ENCODE measurements around the gene WDSUB1.

WDSUB1 gene

DNA sequence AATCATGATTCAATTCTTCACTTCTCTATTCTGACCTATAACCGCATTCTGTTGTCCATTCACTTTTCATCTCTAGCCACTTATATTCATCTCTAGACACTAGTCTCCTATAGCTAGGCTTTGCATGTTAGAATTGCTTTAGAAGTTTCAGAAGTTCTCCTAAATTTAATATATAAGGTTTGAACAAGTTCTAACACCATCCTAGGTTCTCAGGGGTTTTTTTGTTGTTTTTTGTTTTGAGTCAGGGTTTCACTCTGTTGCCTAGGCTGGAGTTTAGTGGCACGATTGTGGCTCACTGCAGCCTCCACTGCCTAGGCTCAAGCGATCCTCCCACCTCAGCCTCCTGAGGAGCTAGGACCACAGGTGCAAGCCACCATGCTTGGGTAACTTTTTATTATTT, 19.9 kb downstream of the WDSUB1 start:
- in situ Hi-C loops (cut with HindIII; ENCODE audit: low sequenced_read_pairs), result no loop called here

DNA sequence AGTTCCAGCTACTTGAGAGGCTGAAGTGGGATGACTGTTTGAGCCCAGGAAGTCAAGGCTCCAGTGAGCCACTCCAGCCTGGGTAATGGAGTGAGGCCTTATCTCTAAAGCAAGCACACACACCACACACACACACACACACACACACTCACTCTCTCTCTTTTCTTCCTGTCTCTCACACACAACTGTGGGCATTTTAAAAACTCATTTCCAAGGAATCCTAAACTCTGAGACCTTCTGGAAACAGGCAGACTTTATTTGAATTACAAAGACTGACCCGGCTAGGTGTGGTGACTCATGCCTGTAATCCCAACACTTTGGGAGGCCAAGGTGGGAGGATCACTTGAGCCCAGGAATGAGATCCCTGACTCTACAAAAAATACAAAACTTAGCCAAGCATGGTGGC, 21.3 kb downstream of the WDSUB1 start:
- in situ Hi-C loops (cut with HindIII; ENCODE audit: low sequenced_read_pairs), result no loop called here

DNA sequence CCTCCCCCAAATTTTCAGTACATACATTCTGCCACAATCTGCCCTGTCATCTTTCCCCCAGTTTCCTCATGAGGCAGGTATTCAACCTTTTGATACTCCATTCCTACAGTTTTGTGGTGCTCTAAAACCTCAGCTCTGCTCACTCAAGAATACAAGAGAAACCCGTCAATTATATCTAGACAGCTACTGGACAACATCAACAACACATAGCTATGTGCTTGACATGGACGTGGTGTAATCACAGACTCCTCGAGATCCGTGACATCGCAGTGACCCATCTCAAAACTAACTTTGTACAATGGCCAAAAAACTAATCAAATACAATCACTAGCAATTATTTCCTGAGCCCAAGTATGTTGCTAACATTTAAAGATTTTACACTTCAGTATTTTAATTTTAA, 23.6 kb downstream of the WDSUB1 start:
- in situ Hi-C loops (cut with HindIII; ENCODE audit: low sequenced_read_pairs), result no loop called here

DNA sequence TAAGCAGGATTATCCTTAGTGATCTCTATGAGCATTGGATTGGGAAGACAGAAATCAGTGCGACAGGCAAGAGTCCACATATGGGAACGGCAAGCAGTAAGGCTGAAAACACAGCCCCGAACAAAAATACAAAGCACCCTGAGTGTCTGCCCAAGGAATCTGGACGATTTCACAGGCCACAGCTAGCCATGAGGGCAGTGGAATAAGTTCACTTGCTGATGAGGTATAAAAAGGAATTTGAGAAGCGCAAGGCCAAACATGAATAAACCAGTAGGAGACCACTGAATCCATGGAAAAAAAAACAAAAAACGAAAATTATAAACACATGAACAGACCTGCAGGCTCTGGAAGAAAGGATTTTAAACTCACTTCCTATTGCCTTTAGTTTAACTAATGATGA, 24.3 kb downstream of the WDSUB1 start:
- in situ Hi-C loops (cut with HindIII; ENCODE audit: low sequenced_read_pairs), result no loop called here

DNA sequence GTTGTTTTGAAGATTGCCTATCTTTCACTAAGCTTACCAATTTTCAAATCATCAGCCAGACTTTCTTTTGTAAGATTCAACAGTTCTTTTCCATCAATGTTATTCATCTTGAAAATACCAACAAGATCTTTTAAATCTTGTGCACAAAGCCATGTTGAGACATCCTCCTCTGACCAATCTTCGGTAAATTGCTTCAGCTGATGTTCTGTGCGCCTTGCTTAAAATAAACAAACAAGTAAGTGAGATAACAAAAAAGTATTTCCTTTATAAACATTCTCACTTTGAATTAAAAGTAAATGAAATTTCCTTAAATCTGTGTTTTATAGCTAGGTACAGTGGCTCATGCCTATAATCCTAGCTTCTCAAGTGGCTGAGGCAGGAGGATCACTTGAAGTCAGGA, 30.3 kb downstream of the WDSUB1 start:
- in situ Hi-C loops (cut with HindIII; ENCODE audit: low sequenced_read_pairs), result no loop called here

DNA sequence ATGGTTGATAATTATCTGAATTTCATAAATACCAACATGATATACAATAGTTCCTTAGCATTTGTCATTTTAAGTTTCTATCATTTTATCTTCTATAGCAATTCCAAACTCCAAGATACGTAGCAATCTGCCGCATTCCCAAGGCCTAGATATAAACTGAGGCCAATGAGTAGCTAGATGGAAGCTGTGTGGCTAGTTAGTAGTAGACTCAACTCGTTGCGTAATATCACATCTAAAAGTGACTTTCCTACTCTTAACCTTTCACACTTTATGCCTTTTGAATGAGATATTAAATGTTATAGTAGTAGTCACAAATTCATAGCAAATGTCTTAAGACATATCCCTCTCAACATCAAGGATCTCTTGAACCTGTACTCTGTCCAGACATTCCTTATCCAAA, 33.6 kb downstream of the WDSUB1 start:
- in situ Hi-C loops (cut with HindIII; ENCODE audit: low sequenced_read_pairs), result no loop called here

DNA sequence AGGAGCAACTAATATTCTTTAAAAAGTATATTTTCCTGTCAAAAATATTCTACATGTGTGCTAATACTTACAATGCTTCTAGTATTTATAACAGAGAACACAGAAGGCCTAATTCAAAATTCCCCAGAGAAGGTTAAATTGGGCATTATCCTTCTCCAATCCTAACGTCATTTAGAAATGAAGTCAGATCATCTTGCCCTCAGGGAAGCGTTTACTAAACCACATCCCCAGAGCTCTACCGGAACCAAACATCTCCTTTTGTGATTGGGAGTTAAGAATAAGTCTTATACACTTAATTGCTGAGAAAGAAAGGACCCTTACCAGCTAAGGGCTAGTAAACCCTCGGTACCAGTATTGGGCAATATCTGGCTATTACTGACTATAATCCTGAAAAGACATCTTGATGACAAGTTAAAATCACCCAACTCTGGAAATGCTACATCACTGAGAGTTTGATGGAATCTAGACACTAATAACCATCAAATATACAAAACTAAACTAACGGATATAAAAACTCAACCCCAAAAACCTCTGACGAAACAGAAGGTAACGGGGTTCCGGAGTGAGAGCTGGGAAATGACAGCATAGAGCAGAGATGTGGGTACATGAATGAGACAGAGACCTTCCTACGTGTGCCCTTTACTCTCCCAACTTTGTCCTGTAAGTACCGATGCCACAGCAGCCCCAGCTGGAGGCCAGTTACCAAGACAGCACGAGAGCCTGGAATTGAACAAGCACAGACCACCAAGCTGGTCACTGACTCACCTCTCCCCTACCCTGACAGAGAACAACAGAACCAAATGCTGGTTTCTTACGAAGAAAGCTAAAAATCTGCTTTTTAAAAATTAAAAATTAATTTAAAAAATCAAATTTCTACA, 35.0 kb downstream of the WDSUB1 start:
- in situ Hi-C loops (cut with HindIII; ENCODE audit: low sequenced_read_pairs), result no loop called here

GRCh38 chr2:159249990-159250715, 36.4 kb downstream of the WDSUB1 start:
- in situ Hi-C loops (cut with HindIII; ENCODE audit: low sequenced_read_pairs), result no loop called here

- in situ Hi-C loops (cut with HindIII; ENCODE audit: low sequenced_read_pairs), result no loop called here
These were observed 40.0 kb downstream of the WDSUB1 start for GRCh38 chr2:159246325-159246988.

GRCh38 chr2:159243529-159243928, 43.0 kb downstream of the WDSUB1 start:
- in situ Hi-C loops (cut with HindIII; ENCODE audit: low sequenced_read_pairs), result no loop called here

- in situ Hi-C loops (cut with HindIII; ENCODE audit: low sequenced_read_pairs), result no loop called here
These were observed 51.6 kb downstream of the WDSUB1 start for GRCh38 chr2:159234868-159235267.

- in situ Hi-C loops (cut with HindIII; ENCODE audit: low sequenced_read_pairs), result no loop called here
These were observed 53.9 kb downstream of the WDSUB1 start for GRCh38 chr2:159232456-159233170.

DNA sequence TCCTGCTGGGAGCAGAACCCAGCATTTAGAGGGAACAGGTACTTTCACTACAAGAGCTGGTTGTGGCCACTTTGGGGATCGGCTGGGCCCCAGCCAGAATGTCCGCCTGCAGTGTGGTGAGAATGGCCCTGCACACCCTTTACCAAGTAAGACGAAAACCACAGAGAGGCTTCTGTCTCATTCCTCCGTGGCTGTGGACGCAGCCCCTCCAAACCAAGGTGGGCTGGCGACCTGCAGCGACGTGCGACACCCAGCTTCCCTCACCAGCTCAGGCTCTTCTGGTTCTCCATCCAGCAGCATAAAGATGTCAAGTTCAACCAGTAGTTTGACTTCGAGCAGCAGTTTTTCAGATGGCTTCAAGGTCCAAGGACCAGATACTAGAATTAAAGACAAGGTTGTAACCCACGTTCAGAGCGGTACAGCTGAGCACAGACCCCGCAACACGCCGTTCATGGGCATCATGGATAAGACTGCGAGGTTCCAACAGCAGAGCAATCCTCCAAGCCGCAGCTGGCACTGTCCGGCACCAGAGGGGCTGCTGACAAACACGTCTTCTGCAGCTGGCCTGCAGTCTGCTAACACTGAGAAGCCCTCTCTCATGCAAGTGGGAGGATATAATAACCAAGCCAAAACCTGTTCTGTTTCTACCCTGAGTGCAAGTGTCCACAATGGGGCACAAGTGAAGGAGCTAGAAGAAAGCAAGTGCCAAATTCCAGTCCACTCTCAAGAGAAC, 56.2 kb downstream of the WDSUB1 start:
- in situ Hi-C loops (cut with HindIII; ENCODE audit: low sequenced_read_pairs), result no loop called here

GRCh38 chr2:159229476-159230144, 56.9 kb downstream of the WDSUB1 start:
- in situ Hi-C loops (cut with HindIII; ENCODE audit: low sequenced_read_pairs), result no loop called here

GRCh38 chr2:159228081-159228581, 58.4 kb downstream of the WDSUB1 start:
- in situ Hi-C loops (cut with HindIII; ENCODE audit: low sequenced_read_pairs), result no loop called here

- in situ Hi-C loops (cut with HindIII; ENCODE audit: low sequenced_read_pairs), result no loop called here
These were observed 59.0 kb downstream of the WDSUB1 start for GRCh38 chr2:159227467-159227866.

- in situ Hi-C loops (cut with HindIII; ENCODE audit: low sequenced_read_pairs), result no loop called here
These were observed 59.7 kb downstream of the WDSUB1 start for GRCh38 chr2:159226608-159227385.

DNA sequence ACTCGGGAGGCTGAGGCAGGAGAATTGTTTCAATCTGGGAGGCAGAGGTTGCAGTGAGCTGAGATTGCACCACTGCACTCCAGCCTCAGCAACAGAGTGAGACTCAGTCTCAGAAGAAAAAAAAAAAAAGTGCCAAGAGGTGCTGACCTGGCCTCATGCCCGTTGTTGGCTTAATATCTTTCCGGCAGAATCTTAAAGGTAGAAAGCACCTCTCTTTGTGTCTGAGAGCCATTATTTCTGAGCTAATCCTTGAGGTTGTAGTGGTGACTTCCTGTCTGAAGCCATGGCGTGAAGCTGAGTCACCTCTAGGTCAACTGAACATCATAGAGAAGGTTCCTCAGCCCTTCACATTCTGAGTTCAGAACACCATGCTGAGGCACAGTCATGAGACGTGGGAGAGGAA, 60.4 kb downstream of the WDSUB1 start:
- in situ Hi-C loops (cut with HindIII; ENCODE audit: low sequenced_read_pairs), result no loop called here

Data from DLD1 (cell line).